ENCODE results near the gene TIGIT. TPM values are rescaled to one million over a fixed set of nuclear protein-coding genes. Genes with fewer than 3 reads are reported as not detected.

TIGIT gene
- total and polyA plus RNA-seq, 10 of the 15 experiments (the other 5 are each of a cell fraction or from before 2014, with no cell fraction given), result 0.08 to 4.7 (median 0.94) TPM

DNA sequence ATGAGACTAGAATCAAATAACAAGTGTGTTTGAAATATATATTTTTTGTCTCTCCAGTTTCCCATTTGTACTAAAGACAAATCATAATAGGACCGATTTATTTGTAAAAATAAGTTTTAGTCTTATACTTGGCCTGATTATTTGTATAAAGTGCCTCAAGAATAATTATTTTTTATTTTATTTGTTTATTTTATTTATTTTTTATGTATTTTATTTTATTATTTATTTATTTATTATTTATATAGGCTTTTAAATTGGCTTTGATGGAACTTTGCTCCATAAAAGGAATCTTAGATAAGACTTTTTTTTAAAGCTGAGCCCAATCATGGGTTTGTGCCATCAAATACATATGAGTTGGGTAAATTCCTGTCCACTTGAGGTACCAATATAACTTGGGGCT, 34.3 kb upstream of the TIGIT start:
- ChIA-PET RAD21 (ENCODE audit: unreplicated experiment) (no interaction called here), CTCF (no interaction called here), SMC1A (ENCODE audit: uncharacterized antibody, unreplicated experiment) (interaction anchor here (0.6 kb wide), 1 partner anchor 715 kb away, joined by 3 read pairs; no protein-coding TSS in a partner anchor), POLR2A (no interaction called here)
- Histone ChIP-seq H3K36me3 (ENCODE audit: control insufficient read depth in 2 of 2, insufficient read depth in 2 of 2, low read length in 1 of 2) (no peaks in the 10 kb centered on the region), H3K4me2 (ENCODE audit: control insufficient read depth, insufficient read depth) (no peak overlapping the region), H3K79me2 (ENCODE audit: control insufficient read depth, insufficient read depth, low read length) (no peaks in the 10 kb centered on the region), H3K27me3 (replicated peaks in 1 of 2; ENCODE audit: control insufficient read depth in 2 of 2, insufficient read depth in 2 of 2, low read length in 1 of 2) (no peaks in the 10 kb centered on the region), H3K4me3 (no peak overlapping the region), H4K20me1 (ENCODE audit: control insufficient read depth, insufficient read depth) (no peaks in the 10 kb centered on the region), H3K9ac (ENCODE audit: control insufficient read depth, insufficient read depth, low read length) (no peak overlapping the region), H3K27ac (ENCODE audit: control insufficient read depth, insufficient read depth) (no peak overlapping the region), H2AFZ (ENCODE audit: control insufficient read depth, low read depth, low read length) (no peak overlapping the region), H3K4me1 (ENCODE audit: control insufficient read depth, insufficient read depth, low read length) (no peaks in the 10 kb centered on the region), H3K9me3 (replicated peaks; ENCODE audit: control insufficient read depth, insufficient read depth, low read length) (no peaks in the 10 kb centered on the region)
- no TSS peak for BruUV-seq (replicated peaks)
- intact Hi-C loops (cut with micrococcal nuclease; ENCODE audit: unreplicated experiment) (no loop called here), in situ Hi-C loops (cut with MboI) (no loop called here)
- no peak for DNase-seq (ENCODE audit: low read depth, low spot score)
- WGBS (ENCODE audit: insufficient coverage, insufficient replicate concordance, low lambda C conversion rate, missing lambda C conversion rate), result 33% methylated on average over 1 of the region's 1 CpG
- no peak for ATAC-seq
- no peak for FAIRE-seq
- no peak for TF ChIP-seq CREM (IDR thresholded peaks at IDR 0.05; ENCODE audit: low read depth)
- no peak for TF ChIP-seq POLR2A (IDR thresholded peaks at IDR 0.05; ENCODE audit: low read depth, low read length)
- no peak for TF ChIP-seq ZNF207 (IDR thresholded peaks at IDR 0.05; ENCODE audit: borderline replicate concordance)
- TF ChIP-seq CHD4 (IDR thresholded peaks at IDR 0.05), result no peak
- TF ChIP-seq, protein P1, sequence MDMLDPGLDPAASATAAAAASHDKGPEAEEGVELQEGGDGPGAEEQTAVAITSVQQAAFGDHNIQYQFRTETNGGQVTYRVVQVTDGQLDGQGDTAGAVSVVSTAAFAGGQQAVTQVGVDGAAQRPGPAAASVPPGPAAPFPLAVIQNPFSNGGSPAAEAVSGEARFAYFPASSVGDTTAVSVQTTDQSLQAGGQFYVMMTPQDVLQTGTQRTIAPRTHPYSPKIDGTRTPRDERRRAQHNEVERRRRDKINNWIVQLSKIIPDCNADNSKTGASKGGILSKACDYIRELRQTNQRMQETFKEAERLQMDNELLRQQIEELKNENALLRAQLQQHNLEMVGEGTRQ (IDR thresholded peaks at IDR 0.05; ENCODE audit: borderline replicate concordance, low read depth, low read length), result no peak
- TF ChIP-seq, protein P2, sequence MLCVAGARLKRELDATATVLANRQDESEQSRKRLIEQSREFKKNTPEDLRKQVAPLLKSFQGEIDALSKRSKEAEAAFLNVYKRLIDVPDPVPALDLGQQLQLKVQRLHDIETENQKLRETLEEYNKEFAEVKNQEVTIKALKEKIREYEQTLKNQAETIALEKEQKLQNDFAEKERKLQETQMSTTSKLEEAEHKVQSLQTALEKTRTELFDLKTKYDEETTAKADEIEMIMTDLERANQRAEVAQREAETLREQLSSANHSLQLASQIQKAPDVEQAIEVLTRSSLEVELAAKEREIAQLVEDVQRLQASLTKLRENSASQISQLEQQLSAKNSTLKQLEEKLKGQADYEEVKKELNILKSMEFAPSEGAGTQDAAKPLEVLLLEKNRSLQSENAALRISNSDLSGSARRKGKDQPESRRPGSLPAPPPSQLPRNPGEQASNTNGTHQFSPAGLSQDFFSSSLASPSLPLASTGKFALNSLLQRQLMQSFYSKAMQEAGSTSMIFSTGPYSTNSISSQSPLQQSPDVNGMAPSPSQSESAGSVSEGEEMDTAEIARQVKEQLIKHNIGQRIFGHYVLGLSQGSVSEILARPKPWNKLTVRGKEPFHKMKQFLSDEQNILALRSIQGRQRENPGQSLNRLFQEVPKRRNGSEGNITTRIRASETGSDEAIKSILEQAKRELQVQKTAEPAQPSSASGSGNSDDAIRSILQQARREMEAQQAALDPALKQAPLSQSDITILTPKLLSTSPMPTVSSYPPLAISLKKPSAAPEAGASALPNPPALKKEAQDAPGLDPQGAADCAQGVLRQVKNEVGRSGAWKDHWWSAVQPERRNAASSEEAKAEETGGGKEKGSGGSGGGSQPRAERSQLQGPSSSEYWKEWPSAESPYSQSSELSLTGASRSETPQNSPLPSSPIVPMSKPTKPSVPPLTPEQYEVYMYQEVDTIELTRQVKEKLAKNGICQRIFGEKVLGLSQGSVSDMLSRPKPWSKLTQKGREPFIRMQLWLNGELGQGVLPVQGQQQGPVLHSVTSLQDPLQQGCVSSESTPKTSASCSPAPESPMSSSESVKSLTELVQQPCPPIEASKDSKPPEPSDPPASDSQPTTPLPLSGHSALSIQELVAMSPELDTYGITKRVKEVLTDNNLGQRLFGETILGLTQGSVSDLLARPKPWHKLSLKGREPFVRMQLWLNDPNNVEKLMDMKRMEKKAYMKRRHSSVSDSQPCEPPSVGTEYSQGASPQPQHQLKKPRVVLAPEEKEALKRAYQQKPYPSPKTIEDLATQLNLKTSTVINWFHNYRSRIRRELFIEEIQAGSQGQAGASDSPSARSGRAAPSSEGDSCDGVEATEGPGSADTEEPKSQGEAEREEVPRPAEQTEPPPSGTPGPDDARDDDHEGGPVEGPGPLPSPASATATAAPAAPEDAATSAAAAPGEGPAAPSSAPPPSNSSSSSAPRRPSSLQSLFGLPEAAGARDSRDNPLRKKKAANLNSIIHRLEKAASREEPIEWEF (IDR thresholded peaks at IDR 0.05; ENCODE audit: insufficient replicate concordance, low read depth, low read length), result no peak
- TF ChIP-seq, protein P3, sequence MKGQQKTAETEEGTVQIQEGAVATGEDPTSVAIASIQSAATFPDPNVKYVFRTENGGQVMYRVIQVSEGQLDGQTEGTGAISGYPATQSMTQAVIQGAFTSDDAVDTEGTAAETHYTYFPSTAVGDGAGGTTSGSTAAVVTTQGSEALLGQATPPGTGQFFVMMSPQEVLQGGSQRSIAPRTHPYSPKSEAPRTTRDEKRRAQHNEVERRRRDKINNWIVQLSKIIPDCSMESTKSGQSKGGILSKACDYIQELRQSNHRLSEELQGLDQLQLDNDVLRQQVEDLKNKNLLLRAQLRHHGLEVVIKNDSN (IDR thresholded peaks at IDR 0.05; ENCODE audit: borderline replicate concordance, extremely low read length, insufficient read depth, low read depth, low read length), result no peak
- TF ChIP-seq RAD21 (IDR thresholded peaks at IDR 0.05; ENCODE audit: insufficient read depth, low read depth, low read length), result no peak
- TF ChIP-seq NFXL1 (IDR thresholded peaks at IDR 0.05; ENCODE audit: borderline replicate concordance), result no peak
- TF ChIP-seq, protein P4, sequence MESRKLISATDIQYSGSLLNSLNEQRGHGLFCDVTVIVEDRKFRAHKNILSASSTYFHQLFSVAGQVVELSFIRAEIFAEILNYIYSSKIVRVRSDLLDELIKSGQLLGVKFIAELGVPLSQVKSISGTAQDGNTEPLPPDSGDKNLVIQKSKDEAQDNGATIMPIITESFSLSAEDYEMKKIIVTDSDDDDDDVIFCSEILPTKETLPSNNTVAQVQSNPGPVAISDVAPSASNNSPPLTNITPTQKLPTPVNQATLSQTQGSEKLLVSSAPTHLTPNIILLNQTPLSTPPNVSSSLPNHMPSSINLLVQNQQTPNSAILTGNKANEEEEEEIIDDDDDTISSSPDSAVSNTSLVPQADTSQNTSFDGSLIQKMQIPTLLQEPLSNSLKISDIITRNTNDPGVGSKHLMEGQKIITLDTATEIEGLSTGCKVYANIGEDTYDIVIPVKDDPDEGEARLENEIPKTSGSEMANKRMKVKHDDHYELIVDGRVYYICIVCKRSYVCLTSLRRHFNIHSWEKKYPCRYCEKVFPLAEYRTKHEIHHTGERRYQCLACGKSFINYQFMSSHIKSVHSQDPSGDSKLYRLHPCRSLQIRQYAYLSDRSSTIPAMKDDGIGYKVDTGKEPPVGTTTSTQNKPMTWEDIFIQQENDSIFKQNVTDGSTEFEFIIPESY (IDR thresholded peaks at IDR 0.05), result no peak
- TF ChIP-seq, protein P5, sequence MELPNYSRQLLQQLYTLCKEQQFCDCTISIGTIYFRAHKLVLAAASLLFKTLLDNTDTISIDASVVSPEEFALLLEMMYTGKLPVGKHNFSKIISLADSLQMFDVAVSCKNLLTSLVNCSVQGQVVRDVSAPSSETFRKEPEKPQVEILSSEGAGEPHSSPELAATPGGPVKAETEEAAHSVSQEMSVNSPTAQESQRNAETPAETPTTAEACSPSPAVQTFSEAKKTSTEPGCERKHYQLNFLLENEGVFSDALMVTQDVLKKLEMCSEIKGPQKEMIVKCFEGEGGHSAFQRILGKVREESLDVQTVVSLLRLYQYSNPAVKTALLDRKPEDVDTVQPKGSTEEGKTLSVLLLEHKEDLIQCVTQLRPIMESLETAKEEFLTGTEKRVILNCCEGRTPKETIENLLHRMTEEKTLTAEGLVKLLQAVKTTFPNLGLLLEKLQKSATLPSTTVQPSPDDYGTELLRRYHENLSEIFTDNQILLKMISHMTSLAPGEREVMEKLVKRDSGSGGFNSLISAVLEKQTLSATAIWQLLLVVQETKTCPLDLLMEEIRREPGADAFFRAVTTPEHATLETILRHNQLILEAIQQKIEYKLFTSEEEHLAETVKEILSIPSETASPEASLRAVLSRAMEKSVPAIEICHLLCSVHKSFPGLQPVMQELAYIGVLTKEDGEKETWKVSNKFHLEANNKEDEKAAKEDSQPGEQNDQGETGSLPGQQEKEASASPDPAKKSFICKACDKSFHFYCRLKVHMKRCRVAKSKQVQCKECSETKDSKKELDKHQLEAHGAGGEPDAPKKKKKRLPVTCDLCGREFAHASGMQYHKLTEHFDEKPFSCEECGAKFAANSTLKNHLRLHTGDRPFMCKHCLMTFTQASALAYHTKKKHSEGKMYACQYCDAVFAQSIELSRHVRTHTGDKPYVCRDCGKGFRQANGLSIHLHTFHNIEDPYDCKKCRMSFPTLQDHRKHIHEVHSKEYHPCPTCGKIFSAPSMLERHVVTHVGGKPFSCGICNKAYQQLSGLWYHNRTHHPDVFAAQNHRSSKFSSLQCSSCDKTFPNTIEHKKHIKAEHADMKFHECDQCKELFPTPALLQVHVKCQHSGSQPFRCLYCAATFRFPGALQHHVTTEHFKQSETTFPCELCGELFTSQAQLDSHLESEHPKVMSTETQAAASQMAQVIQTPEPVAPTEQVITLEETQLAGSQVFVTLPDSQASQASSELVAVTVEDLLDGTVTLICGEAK (IDR thresholded peaks at IDR 0.05; ENCODE audit: borderline replicate concordance), result no peak

Data from GM12878 (cell line).